H1 (cell line): ENCODE results near the gene JAM2. TPM values are rescaled to one million over a fixed set of nuclear protein-coding genes. Genes with fewer than 3 reads are reported as not detected.

Experiments used
- SRF ChIP-seq: IDR thresholded peaks from 2 replicates; pipeline ENCODE4 v1.6.1; 2011; ENCODE audit warnings: mild to moderate bottlenecking, low read depth, low read length, moderate library complexity
- TBP ChIP-seq: IDR thresholded peaks from 2 replicates; pipeline ENCODE4 v1.6.1; 2011; ENCODE audit warnings: low read depth, low read length, improper control_type of control experiment
- polyA plus RNA-seq, 7 experiments: library from polyadenylated mRNA; depleted of rRNA in 3 of 7; stranded (reverse) in 5 of 7; unstranded in 2 of 7; fragments of >200 nt in 5 of 7; fragments of 200-250 nt in 2 of 7; gene quantifications; 1 replicate in 5 of 7; 2 replicates in 1 of 7; 4 replicates in 1 of 7; pipeline versions ENCODE4 v1.2.1 to v1.2.3, GENCODE V29; 2011 to 2013; ENCODE audit warnings: missing spikeins in 2 of 7, mixed read lengths in 2 of 7
- total RNA-seq: library from RNA; stranded (reverse); fragmentation: NEBNext Ultra II Directional; extraction: Animal tissue kit (Norgen Biotek cat#: 25700); gene quantifications from 2 replicates; pipeline ENCODE4 v1.2.1, GENCODE V29; 2021

JAM2 gene
- total and polyA plus RNA-seq, 2 of the 8 experiments (the other 6 are each of a cell fraction or from before 2014, with no cell fraction given): 4.9 to 9.5 TPM

DNA sequence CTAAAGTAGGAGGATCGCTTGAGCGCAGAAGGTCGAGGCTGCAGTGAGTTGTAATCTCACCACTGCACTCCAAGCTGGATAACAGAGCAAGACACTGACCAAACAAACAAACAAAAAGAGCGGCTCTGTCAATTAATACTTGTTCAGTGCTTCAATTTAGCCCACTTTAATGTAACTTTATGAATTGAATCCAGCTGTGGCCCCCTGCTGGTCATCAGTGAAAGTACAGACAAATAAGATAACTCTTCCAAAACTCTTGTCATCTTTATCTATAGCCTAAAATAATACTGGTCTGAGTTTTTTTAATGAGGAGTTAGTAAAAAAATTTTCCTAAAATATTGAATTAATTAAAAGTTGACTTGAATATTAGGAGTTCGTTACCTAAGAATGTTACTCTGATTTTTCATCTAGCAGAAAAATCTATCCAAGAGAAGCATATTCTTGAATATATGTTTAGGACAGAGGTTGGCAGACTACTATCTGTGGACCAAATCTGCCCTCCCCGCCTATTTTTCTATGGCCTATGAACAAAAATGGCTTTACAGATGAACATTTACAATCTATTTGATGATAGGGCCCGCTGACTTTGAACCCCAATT, 69.5 kb downstream of the JAM2 start (continued):
- TF ChIP-seq TBP (no peak), SRF (no peak)
